Activated T-cell treated with anti-CD3 and anti-CD28 coated beads for 4 hours (primary cell): ENCODE measurements around the gene AXIN1.
"Not testable (repeated sequence)": the region's sequence is repeated elsewhere in the genome, so short reads cannot be mapped to it uniquely, and the experiment has no call there.

Experiments
- DNase-seq: peaks from one replicate; pipeline ENCODE4 v3.0.0-alpha.2; 2020

Gene AXIN1

GRCh38 chr16:264440-264951 is 88.0 kb downstream of the AXIN1 start:
- no peak for DNase-seq

- DNase-seq: no peak
These were observed 88.6 kb downstream of the AXIN1 start for GRCh38 chr16:263944-264343.

- DNase-seq: no peak
These were observed 89.2 kb downstream of the AXIN1 start for GRCh38 chr16:263182-263774.

DNA sequence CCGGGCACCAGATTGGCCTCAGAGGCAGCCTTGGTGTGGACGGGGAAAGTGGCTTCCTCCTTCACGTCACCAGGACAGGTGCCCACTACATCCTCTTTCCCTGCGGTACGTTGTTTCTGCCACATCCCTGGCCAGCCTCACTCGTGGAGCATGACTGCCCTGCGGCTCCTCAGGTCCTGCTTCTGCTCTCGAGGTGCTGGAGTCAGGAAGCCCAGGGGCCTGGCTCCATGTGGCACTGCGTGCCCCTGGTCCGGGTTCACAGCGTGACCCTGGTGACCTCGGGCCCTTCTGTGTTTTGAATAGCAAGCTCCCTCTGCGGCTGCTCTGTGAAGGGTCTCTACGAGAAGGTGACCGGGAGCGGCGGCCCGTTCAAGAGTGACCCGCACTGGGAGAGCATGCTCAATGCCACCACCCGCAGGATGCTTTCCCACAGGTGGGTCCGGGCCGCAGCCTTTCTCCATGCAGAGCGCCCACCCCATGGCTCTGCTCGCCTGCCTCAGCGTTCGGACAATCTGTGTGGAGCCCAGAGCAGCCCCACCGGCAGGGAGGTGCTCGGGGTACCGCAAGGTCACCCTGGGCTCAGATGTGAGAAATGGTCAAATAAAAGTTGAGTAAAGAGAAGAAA is 90.3 kb downstream of the AXIN1 start:
- no peak for DNase-seq

DNA sequence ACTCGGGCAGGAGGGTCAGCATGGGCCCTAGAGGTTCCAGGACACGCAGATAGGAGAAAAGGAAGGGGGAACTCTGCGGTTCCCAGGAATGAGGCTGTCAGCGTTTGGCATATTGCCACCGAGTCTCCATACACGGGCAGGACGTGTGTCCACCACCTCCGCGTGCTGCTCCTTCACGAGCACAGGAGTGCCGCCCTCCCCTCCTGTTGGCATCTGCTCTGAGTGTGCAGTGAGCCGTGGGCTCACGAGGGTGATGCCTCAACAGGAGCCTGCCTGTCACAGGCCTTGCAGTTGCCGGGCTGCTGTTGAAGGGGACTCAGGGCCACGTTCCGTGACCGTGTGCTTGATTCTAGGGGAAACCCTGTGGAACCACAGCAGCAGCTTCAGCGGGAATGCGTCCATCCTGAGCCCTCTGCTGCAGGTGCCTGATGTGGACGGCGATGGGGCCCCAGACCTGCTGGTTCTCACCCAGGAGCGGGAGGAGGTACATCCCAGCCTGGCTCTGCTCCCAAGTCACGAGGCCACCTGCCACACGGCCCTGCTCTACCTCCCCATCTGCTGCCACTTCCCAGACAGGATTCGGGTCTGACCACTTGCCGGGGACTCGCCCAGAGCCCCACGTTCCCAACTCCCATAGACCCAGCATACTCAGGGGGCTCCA is 91.4 kb downstream of the AXIN1 start:
- no peak for DNase-seq

GRCh38 chr16:260326-260725 is 92.2 kb downstream of the AXIN1 start:
- no peak for DNase-seq

GRCh38 chr16:259814-260253 is 92.7 kb downstream of the AXIN1 start:
- DNase-seq: no peak

- DNase-seq: no peak
These were observed 93.3 kb downstream of the AXIN1 start for GRCh38 chr16:259226-259625.

- not testable (repeated sequence) for DNase-seq
These were observed 94.4 kb downstream of the AXIN1 start for GRCh38 chr16:258091-258490.

DNA sequence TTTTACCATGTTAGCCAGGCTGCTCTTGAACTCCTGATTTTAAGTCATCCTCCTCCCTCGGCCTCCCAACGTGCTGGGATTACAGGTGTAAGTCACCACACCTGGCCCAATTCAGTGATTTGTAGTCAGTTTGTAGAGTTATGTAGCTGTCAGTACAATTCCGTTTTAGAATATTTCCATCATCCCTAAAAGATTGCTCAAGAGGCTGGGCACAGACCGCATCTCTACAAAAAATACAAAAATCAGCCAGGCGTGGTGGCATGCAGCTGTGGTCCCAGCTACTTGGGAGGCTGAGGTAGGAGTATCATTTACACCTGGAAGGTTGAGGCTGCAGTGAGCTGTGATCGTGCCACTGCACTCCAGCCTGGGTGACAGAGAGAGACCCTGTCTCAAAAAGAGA is 97.3 kb downstream of the AXIN1 start:
- DNase-seq: no peak

DNA sequence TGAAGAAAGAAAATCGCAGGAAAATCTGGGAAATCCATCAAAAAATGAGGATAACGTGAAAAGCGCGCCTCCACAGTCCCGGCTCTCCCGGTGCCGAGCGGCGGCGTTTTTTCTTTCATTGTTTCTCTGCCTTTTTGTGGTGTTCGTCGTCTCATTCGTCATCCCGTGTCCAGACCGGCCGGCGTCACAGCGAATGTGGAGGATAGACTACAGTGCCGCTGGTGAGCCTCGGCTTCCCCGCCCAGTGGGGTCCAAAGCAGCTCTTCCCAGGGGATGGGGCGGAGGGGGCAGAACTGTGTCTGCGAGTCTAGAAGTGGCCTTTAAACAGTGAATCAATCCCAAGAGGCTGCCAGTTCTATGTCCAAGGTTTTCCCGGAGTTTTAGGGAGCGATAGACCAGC is 98.1 kb downstream of the AXIN1 start:
- DNase-seq: no peak

- DNase-seq: no peak
These were observed 98.7 kb downstream of the AXIN1 start for GRCh38 chr16:253833-254232.

- DNase-seq: no peak
These were observed 99.9 kb downstream of the AXIN1 start for GRCh38 chr16:252366-253337.

DNA sequence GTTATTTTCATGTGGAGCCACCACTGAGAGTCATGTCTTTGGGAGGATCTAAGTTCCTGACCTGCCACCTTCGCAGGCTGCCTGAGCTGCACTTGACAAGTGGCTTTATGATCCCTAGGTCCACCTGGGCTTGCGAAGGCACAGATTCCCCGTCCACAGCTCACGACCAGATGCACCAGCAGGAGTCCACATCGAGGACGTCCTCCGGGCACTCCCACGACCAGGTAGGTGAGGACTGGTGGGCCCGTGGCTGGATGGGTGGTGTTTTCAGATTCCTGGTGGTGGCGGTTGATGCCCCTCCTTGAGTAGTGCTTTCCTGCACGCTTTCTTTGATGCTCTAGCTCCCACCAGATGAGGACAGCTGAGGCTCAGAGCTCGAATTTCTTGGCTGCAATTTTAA is 103.1 kb downstream of the AXIN1 start:
- no peak for DNase-seq

DNA sequence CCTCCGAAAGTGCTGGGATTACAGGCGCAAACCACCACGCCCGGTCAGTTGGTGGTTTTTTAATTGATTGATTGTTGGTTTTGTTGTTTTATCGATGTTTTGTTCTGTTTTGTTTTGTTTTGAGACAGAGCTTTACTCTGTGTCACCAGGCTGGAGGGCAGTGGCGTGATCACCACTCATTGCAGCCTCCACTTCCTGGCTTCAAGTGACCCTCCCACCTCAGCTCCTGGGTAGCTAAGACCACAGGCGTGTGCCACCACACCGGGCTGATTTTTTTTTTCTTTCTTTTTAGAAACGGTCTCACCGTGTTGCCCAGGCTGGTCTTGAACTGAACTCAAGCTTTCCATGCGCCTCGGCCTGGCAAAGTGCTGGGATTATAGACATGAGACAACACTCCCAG is 105.5 kb downstream of the AXIN1 start:
- no peak for DNase-seq

- no peak for DNase-seq
These were observed 107.4 kb downstream of the AXIN1 start for GRCh38 chr16:245105-245504.

DNA sequence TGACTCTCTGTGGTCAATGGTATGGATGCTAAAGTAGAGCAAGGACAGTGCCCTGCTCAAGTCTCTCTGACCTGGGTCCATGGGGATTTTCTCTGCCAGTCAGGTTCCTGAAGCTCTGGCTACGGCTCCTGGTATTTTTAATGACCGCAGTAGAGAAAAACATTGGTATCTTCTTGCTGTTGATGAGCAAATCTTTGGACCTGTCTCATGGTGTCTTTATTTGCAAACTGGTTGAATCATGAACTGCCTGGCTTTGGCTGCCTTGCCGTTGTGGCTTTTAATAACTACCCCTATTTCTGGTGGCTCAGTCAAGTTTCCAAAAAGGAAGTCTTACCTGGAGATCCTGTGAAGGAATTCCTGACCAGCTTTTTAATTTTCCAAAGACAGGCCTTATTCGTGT is 109.2 kb downstream of the AXIN1 start:
- no peak for DNase-seq

GRCh38 chr16:242281-242680 is 110.2 kb downstream of the AXIN1 start:
- DNase-seq: no peak

DNA sequence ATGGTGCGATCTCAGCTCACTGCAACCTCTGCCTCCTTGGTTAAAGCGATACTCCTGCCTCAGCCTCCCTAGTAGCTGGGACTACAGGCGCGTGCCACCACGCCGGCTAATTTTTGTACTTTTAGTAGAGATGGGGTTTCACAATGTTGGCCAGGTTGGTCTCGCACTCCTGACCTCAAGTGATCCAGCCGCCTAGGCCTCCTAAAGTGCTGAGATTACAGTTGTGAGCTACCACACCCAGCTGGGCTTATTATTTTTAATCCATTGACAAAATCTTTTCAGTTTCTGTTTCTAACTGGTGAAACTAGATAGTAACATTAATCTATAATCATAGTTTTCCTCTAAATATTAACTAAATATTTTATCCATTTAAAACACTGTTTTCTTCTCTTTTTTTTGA is 112.0 kb downstream of the AXIN1 start:
- DNase-seq: no peak

DNA sequence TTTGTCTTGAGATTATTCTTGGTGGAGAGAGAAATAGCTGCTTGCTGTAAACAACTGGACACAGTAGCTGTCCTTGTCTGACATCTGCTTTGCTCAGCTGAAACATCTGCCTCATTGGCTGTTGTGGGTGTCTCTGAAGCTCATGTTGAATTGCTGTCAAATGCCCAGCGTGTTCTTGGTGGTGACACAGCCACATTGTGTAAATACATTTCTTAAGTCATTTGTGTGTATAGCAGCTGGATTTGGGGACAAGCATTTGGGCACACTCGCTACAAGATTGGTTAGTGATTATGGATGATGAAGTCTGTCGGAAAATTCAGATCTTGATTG is 112.6 kb downstream of the AXIN1 start:
- DNase-seq: no peak
